K562 (cell line): ENCODE measurements around the gene PCDHA13. TPM values are rescaled to one million over a fixed set of nuclear protein-coding genes. Genes with fewer than 3 reads are reported as not detected.

Source experiments
- ATAC-seq: fragments of 200-7000 bp; cut with Tn5 transposase; 3 replicates; pipeline ENCODE4 v1.9.1; 2020; ENCODE audit warnings: moderate library complexity
- BruUV-seq: library from RNA; stranded (reverse); fragments of 400-500 nt; replicated peaks from 2 replicates; lab custom pipeline; 2021; lab: Mats Ljungman, UMichigan
- CTCF ChIA-PET: fragments of 300-600 bp; formaldehyde crosslinking; extraction: SDS; loops from one replicate; lab custom pipeline; 2021; ENCODE audit warnings: low intra/inter-chr PET ratio; lab: Yijun Ruan, JAX
- POLR2A ChIA-PET: fragments of 300-600, 350-650 bp; sonication (Branson Sonifier 250); formaldehyde crosslinking; extraction: SDS; loops from one replicate; lab custom pipeline; 2021; ENCODE audit warnings: antibody characterized with exemption, inconsistent platforms; lab: Yijun Ruan, JAX
- DNase-seq, 4 experiments: peaks; one replicate each; pipeline versions ENCODE4 v3.0.0 to v3.0.0-alpha.2; 2011 to 2018; ENCODE audit warnings: low spot score in 3 of 4, mixed read lengths in 3 of 4; ENCODE audit errors: extremely low read depth in 1 of 4
- FAIRE-seq: peaks from 2 replicates; lab custom pipeline; 2011; peaks lifted over from hg19 to GRCh38; lab: Jason Lieb, UNC
- H2AFZ ChIP-seq: 2 replicates; pipeline ENCODE4 v1.6.0; 2011; ENCODE audit warnings: low read depth, low read length, control low read depth, inconsistent platforms
- H3K27ac ChIP-seq: fragments of 200-600 bp; 3 replicates; pipeline ENCODE4 v1.8.0; 2011; ENCODE audit warnings: low read depth, mild to moderate bottlenecking, control low read depth, inconsistent platforms, low read length, moderate library complexity, mixed read lengths; ENCODE audit errors: extremely low read depth
- H3K27me3 ChIP-seq, 2 experiments: fragments of 300-600 bp in 1 of 2; 2 replicates in 1 of 2; 3 replicates in 1 of 2; pipeline versions ENCODE4 v1.6.0 to v1.8.0; 2011; ENCODE audit warnings: inconsistent platforms in 2 of 2, low read length in 2 of 2, mild to moderate bottlenecking in 1 of 2, mixed read lengths in 1 of 2, moderate library complexity in 1 of 2; ENCODE audit not compliant: control insufficient read depth in 2 of 2, insufficient read depth in 2 of 2
- H3K36me3 ChIP-seq: fragments of 300-600 bp; 3 replicates; pipeline ENCODE4 v1.8.0; 2011; ENCODE audit warnings: mild to moderate bottlenecking, low read length, inconsistent platforms; ENCODE audit not compliant: control insufficient read depth, insufficient read depth
- H3K4me1 ChIP-seq, 2 experiments: fragments of 200-600 bp in 1 of 2; replicated peaks in 1 of 2; 2 replicates in 1 of 2; 3 replicates in 1 of 2; pipeline versions ENCODE4 v1.5.1 to v1.8.0; 2011; ENCODE audit warnings: inconsistent platforms in 2 of 2, low read length in 2 of 2, mild to moderate bottlenecking in 1 of 2, mixed read lengths in 1 of 2, moderate library complexity in 1 of 2; ENCODE audit not compliant: control insufficient read depth in 2 of 2, insufficient read depth in 2 of 2
- H3K4me2 ChIP-seq: 2 replicates; pipeline ENCODE4 v1.6.1; 2011; ENCODE audit warnings: low read length, control low read depth, inconsistent platforms, mixed read lengths; ENCODE audit not compliant: insufficient read depth
- H3K4me3 ChIP-seq: fragments of 200-600 bp; sonication (generic), shearing (Covaris generic); 2 replicates; pipeline ENCODE4 v1.5.1; 2016; ENCODE audit warnings: control low read depth, inconsistent platforms
- H3K79me2 ChIP-seq: fragments of 200-600 bp; 3 replicates; pipeline ENCODE4 v1.8.0; 2011; ENCODE audit warnings: low read length, inconsistent platforms; ENCODE audit not compliant: control insufficient read depth, insufficient read depth
- H3K9ac ChIP-seq, 2 experiments: 2 replicates each; pipeline versions ENCODE4 v1.6.0 to v1.6.1; 2011; ENCODE audit warnings: low read depth in 2 of 2, low read length in 2 of 2, control low read depth in 1 of 2, inconsistent platforms in 1 of 2, mild to moderate bottlenecking in 1 of 2, mixed read lengths in 1 of 2; ENCODE audit not compliant: insufficient read depth in 1 of 2
- H3K9me1 ChIP-seq: one replicate; pipeline ENCODE4 v1.6.0; 2011; ENCODE audit warnings: inconsistent platforms, mild to moderate bottlenecking, low read length, moderate library complexity; ENCODE audit not compliant: control insufficient read depth, insufficient read depth
- H3K9me3 ChIP-seq: replicated peaks from 2 replicates; pipeline ENCODE4 v1.5.1; 2011; ENCODE audit warnings: low read depth, low read length, inconsistent platforms; ENCODE audit not compliant: control insufficient read depth, insufficient read depth
- H4K20me1 ChIP-seq: replicated peaks from 2 replicates; pipeline ENCODE4 v1.6.1; 2011; ENCODE audit warnings: low read length, inconsistent platforms, mixed read lengths; ENCODE audit not compliant: control insufficient read depth, insufficient read depth
- BRD9 ChIP-seq: fragments of 450-650 bp; IDR thresholded peaks from 2 replicates; pipeline ENCODE4 v1.6.1; 2018; ENCODE audit warnings: low read depth; ENCODE audit not compliant: partially characterized antibody
- CC2D1A ChIP-seq: fragments of 450-650 bp; IDR thresholded peaks from 2 replicates; pipeline ENCODE4 v1.6.1; 2017; ENCODE audit warnings: mild to moderate bottlenecking
- PYGO2 ChIP-seq: fragments of 450-650 bp; IDR thresholded peaks from 2 replicates; pipeline ENCODE4 v1.6.1; 2016; ENCODE audit warnings: mild to moderate bottlenecking, missing genetic modification characterization, moderate library complexity, missing compliant biosample characterization
- WGBS: fragments of 100-300 bp; shearing (Covaris generic); methylation state at CpG from one replicate; pipeline ENCODE4 v1.1.6; 2016; ENCODE audit warnings: low coverage, mixed read lengths; ENCODE audit not compliant: insufficient coverage; ENCODE audit errors: missing lambda C conversion rate; 5-methylcytosine and 5-hydroxymethylcytosine counted together
- in situ Hi-C: fragments of 300-500 bp; cut with MboI; formaldehyde crosslinking; loops from 4 replicates; pipeline ENCODE4 v1.15.0; 2018; ENCODE audit warnings: inconsistent platforms, mixed read lengths
- intact Hi-C: fragments of 100-400 bp; cut with micrococcal nuclease; formaldehyde crosslinking; loops from 2 replicates; pipeline ENCODE4 v1.14.2; 2022
- polyA plus RNA-seq, 8 experiments: library from polyadenylated mRNA; depleted of rRNA in 4 of 8; stranded (reverse) in 5 of 8; unstranded in 3 of 8; fragments of >200 nt; fragmentation: Nextera tagmentation in 2 of 8; fragmentation: Illumina TruSeq in 1 of 8; extraction: Ambion mirVana in 2 of 8; extraction: Trizol in 1 of 8; gene quantifications; 2 replicates each; pipeline versions ENCODE4 v1.2.1 to v1.2.3, GENCODE V29; 2011 to 2014; ENCODE audit warnings: inconsistent platforms in 1 of 8, missing spikeins in 1 of 8
- total RNA-seq, 7 experiments: library from RNA; depleted of rRNA in 6 of 7; stranded (reverse); fragments of >200 nt in 6 of 7; fragmentation: Illumina TruSeq in 2 of 7; extraction: Trizol in 2 of 7; gene quantifications; 2 replicates each; pipeline versions ENCODE4 v1.2.1 to v1.2.3, GENCODE V29; 2011 to 2021; ENCODE audit warnings: low replicate concordance in 1 of 7
- TF ChIP-seq, protein P1 (sequence below): fragments of 450-650 bp; IDR thresholded peaks from 2 replicates; pipeline ENCODE4 v1.6.1; 2017; ENCODE audit warnings: mild to moderate bottlenecking, moderate library complexity
- TF ChIP-seq, protein P2 (sequence below): fragments of 450-650 bp; IDR thresholded peaks from 2 replicates; pipeline ENCODE4 v1.6.1; 2016; ENCODE audit warnings: mild to moderate bottlenecking, moderate library complexity
- TF ChIP-seq, protein P3 (sequence below): sonication (generic); formaldehyde crosslinking; IDR thresholded peaks from 2 replicates; pipeline ENCODE4 v1.8.0; 2022; ENCODE audit warnings: mild to moderate bottlenecking, missing genetic modification reagents

The PCDHA13 gene
- total and polyA plus RNA-seq, 9 of the 15 experiments (the other 6 are each of a cell fraction or from before 2014, with no cell fraction given) = not detected

DNA sequence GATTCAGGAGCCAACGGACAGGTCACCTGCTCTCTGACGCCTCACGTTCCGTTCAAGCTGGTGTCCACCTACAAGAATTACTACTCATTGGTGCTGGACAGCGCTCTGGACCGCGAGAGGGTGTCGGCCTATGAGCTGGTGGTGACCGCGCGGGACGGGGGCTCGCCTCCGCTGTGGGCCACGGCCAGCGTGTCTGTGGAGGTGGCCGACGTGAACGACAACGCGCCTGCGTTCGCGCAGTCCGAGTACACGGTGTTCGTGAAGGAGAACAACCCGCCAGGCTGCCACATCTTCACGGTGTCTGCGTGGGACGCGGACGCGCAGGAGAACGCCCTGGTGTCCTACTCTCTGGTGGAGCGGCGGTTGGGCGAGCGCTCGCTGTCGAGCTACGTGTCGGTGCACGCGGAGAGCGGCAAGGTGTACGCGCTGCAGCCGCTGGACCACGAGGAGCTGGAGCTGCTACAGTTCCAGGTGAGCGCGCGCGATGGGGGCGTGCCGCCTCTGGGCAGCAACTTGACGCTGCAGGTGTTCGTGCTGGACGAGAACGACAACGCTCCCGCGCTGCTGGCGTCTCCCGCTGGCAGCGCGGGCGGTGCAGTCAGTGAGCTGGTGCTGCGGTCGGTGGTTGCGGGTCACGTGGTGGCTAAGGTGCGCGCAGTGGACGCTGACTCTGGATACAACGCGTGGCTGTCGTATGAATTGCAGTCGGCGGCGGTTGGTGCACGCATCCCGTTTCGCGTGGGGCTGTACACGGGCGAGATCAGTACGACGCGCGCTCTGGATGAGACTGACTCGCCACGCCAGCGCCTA, 24.5 kb upstream of the PCDHA13 start:
- H3K9me1 ChIP-seq = no peaks in the 10 kb centered on the region
- 57% methylated on average over 52 of the region's 94 CpGs for WGBS
- H2AFZ ChIP-seq = no peak overlapping the region
- ChIA-PET POLR2A (interaction anchor here (0.6 kb wide), 1 partner anchor 12 kb away, joined by 3 read pairs; no protein-coding TSS in a partner anchor), CTCF (interaction anchor here (0.9 kb wide), 1 partner anchor 184 kb away, joined by 3 read pairs; no protein-coding TSS in a partner anchor)
- ATAC-seq (no peak), DNase-seq (no peak), FAIRE-seq (no peak)
- peaks cover 0 to 3% of the 10 kb centered on the region in 2 experiments; a peak in 2 of 5 replicates for H3K27me3 ChIP-seq
- intact Hi-C loops (no loop called here), in situ Hi-C loops (no loop called here)
- H3K4me3 ChIP-seq = no peak overlapping the region
- H3K36me3 ChIP-seq = no peaks in the 10 kb centered on the region
- H3K27ac ChIP-seq = no peak overlapping the region
- H4K20me1 ChIP-seq = no peaks in the 10 kb centered on the region
- no peak overlapping the region for H3K4me2 ChIP-seq
- no peak overlapping the region for H3K9ac ChIP-seq
- 0 out of 2 replicates have a peak, but pooled peaks cover 2% of the 10 kb centered on the region for H3K9me3 ChIP-seq
- H3K4me1 ChIP-seq = no peaks in the 10 kb centered on the region
- BruUV-seq = no TSS peak
- H3K79me2 ChIP-seq = no peaks in the 10 kb centered on the region
- TF ChIP-seq BRD9 (no peak), CC2D1A (no peak), PYGO2 (tag) (no peak)
- TF ChIP-seq, protein P1, sequence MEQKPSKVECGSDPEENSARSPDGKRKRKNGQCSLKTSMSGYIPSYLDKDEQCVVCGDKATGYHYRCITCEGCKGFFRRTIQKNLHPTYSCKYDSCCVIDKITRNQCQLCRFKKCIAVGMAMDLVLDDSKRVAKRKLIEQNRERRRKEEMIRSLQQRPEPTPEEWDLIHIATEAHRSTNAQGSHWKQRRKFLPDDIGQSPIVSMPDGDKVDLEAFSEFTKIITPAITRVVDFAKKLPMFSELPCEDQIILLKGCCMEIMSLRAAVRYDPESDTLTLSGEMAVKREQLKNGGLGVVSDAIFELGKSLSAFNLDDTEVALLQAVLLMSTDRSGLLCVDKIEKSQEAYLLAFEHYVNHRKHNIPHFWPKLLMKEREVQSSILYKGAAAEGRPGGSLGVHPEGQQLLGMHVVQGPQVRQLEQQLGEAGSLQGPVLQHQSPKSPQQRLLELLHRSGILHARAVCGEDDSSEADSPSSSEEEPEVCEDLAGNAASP = no peak
- TF ChIP-seq, protein P2, sequence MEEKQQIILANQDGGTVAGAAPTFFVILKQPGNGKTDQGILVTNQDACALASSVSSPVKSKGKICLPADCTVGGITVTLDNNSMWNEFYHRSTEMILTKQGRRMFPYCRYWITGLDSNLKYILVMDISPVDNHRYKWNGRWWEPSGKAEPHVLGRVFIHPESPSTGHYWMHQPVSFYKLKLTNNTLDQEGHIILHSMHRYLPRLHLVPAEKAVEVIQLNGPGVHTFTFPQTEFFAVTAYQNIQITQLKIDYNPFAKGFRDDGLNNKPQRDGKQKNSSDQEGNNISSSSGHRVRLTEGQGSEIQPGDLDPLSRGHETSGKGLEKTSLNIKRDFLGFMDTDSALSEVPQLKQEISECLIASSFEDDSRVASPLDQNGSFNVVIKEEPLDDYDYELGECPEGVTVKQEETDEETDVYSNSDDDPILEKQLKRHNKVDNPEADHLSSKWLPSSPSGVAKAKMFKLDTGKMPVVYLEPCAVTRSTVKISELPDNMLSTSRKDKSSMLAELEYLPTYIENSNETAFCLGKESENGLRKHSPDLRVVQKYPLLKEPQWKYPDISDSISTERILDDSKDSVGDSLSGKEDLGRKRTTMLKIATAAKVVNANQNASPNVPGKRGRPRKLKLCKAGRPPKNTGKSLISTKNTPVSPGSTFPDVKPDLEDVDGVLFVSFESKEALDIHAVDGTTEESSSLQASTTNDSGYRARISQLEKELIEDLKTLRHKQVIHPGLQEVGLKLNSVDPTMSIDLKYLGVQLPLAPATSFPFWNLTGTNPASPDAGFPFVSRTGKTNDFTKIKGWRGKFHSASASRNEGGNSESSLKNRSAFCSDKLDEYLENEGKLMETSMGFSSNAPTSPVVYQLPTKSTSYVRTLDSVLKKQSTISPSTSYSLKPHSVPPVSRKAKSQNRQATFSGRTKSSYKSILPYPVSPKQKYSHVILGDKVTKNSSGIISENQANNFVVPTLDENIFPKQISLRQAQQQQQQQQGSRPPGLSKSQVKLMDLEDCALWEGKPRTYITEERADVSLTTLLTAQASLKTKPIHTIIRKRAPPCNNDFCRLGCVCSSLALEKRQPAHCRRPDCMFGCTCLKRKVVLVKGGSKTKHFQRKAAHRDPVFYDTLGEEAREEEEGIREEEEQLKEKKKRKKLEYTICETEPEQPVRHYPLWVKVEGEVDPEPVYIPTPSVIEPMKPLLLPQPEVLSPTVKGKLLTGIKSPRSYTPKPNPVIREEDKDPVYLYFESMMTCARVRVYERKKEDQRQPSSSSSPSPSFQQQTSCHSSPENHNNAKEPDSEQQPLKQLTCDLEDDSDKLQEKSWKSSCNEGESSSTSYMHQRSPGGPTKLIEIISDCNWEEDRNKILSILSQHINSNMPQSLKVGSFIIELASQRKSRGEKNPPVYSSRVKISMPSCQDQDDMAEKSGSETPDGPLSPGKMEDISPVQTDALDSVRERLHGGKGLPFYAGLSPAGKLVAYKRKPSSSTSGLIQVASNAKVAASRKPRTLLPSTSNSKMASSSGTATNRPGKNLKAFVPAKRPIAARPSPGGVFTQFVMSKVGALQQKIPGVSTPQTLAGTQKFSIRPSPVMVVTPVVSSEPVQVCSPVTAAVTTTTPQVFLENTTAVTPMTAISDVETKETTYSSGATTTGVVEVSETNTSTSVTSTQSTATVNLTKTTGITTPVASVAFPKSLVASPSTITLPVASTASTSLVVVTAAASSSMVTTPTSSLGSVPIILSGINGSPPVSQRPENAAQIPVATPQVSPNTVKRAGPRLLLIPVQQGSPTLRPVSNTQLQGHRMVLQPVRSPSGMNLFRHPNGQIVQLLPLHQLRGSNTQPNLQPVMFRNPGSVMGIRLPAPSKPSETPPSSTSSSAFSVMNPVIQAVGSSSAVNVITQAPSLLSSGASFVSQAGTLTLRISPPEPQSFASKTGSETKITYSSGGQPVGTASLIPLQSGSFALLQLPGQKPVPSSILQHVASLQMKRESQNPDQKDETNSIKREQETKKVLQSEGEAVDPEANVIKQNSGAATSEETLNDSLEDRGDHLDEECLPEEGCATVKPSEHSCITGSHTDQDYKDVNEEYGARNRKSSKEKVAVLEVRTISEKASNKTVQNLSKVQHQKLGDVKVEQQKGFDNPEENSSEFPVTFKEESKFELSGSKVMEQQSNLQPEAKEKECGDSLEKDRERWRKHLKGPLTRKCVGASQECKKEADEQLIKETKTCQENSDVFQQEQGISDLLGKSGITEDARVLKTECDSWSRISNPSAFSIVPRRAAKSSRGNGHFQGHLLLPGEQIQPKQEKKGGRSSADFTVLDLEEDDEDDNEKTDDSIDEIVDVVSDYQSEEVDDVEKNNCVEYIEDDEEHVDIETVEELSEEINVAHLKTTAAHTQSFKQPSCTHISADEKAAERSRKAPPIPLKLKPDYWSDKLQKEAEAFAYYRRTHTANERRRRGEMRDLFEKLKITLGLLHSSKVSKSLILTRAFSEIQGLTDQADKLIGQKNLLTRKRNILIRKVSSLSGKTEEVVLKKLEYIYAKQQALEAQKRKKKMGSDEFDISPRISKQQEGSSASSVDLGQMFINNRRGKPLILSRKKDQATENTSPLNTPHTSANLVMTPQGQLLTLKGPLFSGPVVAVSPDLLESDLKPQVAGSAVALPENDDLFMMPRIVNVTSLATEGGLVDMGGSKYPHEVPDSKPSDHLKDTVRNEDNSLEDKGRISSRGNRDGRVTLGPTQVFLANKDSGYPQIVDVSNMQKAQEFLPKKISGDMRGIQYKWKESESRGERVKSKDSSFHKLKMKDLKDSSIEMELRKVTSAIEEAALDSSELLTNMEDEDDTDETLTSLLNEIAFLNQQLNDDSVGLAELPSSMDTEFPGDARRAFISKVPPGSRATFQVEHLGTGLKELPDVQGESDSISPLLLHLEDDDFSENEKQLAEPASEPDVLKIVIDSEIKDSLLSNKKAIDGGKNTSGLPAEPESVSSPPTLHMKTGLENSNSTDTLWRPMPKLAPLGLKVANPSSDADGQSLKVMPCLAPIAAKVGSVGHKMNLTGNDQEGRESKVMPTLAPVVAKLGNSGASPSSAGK = no peak
- TF ChIP-seq, protein P3, sequence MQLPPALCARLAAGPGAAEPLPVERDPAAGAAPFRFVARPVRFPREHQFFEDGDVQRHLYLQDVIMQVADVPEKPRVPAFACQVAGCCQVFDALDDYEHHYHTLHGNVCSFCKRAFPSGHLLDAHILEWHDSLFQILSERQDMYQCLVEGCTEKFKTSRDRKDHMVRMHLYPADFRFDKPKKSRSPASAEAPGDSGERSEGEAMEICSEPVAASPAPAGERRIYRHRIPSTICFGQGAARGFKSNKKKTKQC (CRISPR knock-in tag) = no peak
